ENCODE measurements around the gene VCPKMT.

GRCh38 chr14:50068496-50068895 is 47.9 kb downstream of the VCPKMT start:
- TF ChIP-seq POLR2A (IDR thresholded peaks at IDR 0.05) (no peak), CTCF (IDR thresholded peaks at IDR 0.05) (no peak)

Data from Peyer's patch (tissue), 4 donors.